Mesenchymal stem cell (in vitro differentiated cells and primary cell): ENCODE data around the gene WWTR1.
A peak's percentile ranks its signal among the peaks of the same experiment; 100 is the strongest.

ENCODE experiments used
- DNase-seq: peaks from one replicate; pipeline ENCODE4 v3.0.0-alpha.2; 2013
- H2AFZ ChIP-seq: one replicate; pipeline ENCODE4 v1.6.1; 2013; ENCODE audit warnings: low read depth, mild to moderate bottlenecking, control low read depth, inconsistent platforms, low read length, moderate library complexity
- H2AK5ac ChIP-seq: 2 replicates; pipeline ENCODE4 v1.6.1; 2013; ENCODE audit warnings: low read length, moderate library complexity, mild to moderate bottlenecking, inconsistent platforms; ENCODE audit not compliant: severe bottlenecking
- H2BK120ac ChIP-seq: one replicate; pipeline ENCODE4 v1.6.1; 2013; ENCODE audit warnings: low read depth, mild to moderate bottlenecking, inconsistent platforms, low read length, moderate library complexity
- H2BK12ac ChIP-seq, 2 experiments: one replicate each; pipeline ENCODE4 v1.6.1; 2013; ENCODE audit warnings: inconsistent platforms in 2 of 2, low read length in 2 of 2, mild to moderate bottlenecking in 2 of 2, moderate library complexity in 2 of 2, control low read depth in 1 of 2
- H2BK15ac ChIP-seq: one replicate; pipeline ENCODE4 v1.6.1; 2013; ENCODE audit warnings: mild to moderate bottlenecking, low read depth, inconsistent platforms; ENCODE audit not compliant: poor library complexity, severe bottlenecking
- H2BK5ac ChIP-seq: 2 replicates; pipeline ENCODE4 v1.6.1; 2013; ENCODE audit warnings: low read depth, mild to moderate bottlenecking, low read length, control low read depth, inconsistent platforms; ENCODE audit not compliant: poor library complexity, severe bottlenecking
- H3K14ac ChIP-seq, 2 experiments: one replicate each; pipeline ENCODE4 v1.6.1; 2013; ENCODE audit warnings: inconsistent platforms in 2 of 2, low read length in 2 of 2, control low read depth in 1 of 2, mild to moderate bottlenecking in 1 of 2, moderate library complexity in 1 of 2
- H3K18ac ChIP-seq, 2 experiments: one replicate each; pipeline ENCODE4 v1.6.1; 2013; ENCODE audit warnings: inconsistent platforms in 2 of 2, low read length in 2 of 2, control low read depth in 1 of 2, low read depth in 1 of 2, mild to moderate bottlenecking in 1 of 2
- H3K23ac ChIP-seq, 2 experiments: one replicate each; pipeline ENCODE4 v1.6.1; 2013; ENCODE audit warnings: inconsistent platforms in 2 of 2, low read length in 2 of 2, mild to moderate bottlenecking in 2 of 2, moderate library complexity in 2 of 2, control low read depth in 1 of 2
- H3K27ac ChIP-seq: 2 replicates; pipeline ENCODE4 v1.5.1; 2013; ENCODE audit warnings: mild to moderate bottlenecking, moderate library complexity, low read length, control low read depth, inconsistent platforms; ENCODE audit not compliant: poor library complexity, severe bottlenecking
- H3K27me3 ChIP-seq, 2 experiments: 2 replicates each; pipeline versions ENCODE4 v1.6.1 to v1.7.0; 2013; ENCODE audit warnings: low read length in 2 of 2, mild to moderate bottlenecking in 2 of 2, moderate library complexity in 2 of 2, control low read depth in 1 of 2, inconsistent platforms in 1 of 2; ENCODE audit not compliant: control insufficient read depth in 1 of 2, insufficient read depth in 1 of 2
- H3K36me3 ChIP-seq, 2 experiments: 2 replicates each; pipeline versions ENCODE4 v1.6.1 to v1.7.0; 2013; ENCODE audit warnings: low read length in 2 of 2, control low read depth in 1 of 2, inconsistent platforms in 1 of 2, low read depth in 1 of 2, mild to moderate bottlenecking in 1 of 2; ENCODE audit not compliant: insufficient read depth in 2 of 2, control insufficient read depth in 1 of 2
- H3K4ac ChIP-seq, 2 experiments: one replicate each; pipeline ENCODE4 v1.6.1; 2013; ENCODE audit warnings: inconsistent platforms in 2 of 2, low read length in 2 of 2, mild to moderate bottlenecking in 2 of 2, moderate library complexity in 2 of 2, control low read depth in 1 of 2, low read depth in 1 of 2
- H3K4me1 ChIP-seq: 2 replicates; pipeline ENCODE4 v1.6.1; 2013; ENCODE audit warnings: low read depth, low read length, control low read depth; ENCODE audit not compliant: control insufficient read depth, insufficient read depth
- H3K4me2 ChIP-seq: 2 replicates; pipeline ENCODE4 v1.6.1; 2013; ENCODE audit warnings: low read length, mild to moderate bottlenecking, inconsistent platforms; ENCODE audit not compliant: poor library complexity, severe bottlenecking
- H3K4me3 ChIP-seq, 2 experiments: 2 replicates each; pipeline versions ENCODE4 v1.5.1 to v1.7.0; 2013; ENCODE audit warnings: low read length in 2 of 2, mild to moderate bottlenecking in 2 of 2, control low read depth in 1 of 2, low read depth in 1 of 2; ENCODE audit not compliant: insufficient read depth in 1 of 2
- H3K79me1 ChIP-seq: replicated peaks from 2 replicates; pipeline ENCODE4 v1.6.1; 2013; ENCODE audit warnings: mild to moderate bottlenecking, control low read depth, low read length, inconsistent platforms; ENCODE audit not compliant: poor library complexity, severe bottlenecking
- H3K9ac ChIP-seq: 2 replicates; pipeline ENCODE4 v1.7.0; 2013; ENCODE audit warnings: mild to moderate bottlenecking, low read length, moderate library complexity
- H3K9me3 ChIP-seq: 2 replicates; pipeline ENCODE4 v1.7.0; 2013; ENCODE audit warnings: mild to moderate bottlenecking, low read length; ENCODE audit not compliant: control insufficient read depth
- H4K8ac ChIP-seq: one replicate; pipeline ENCODE4 v1.6.1; 2013; ENCODE audit warnings: inconsistent platforms, mild to moderate bottlenecking, low read length, moderate library complexity
- H4K91ac ChIP-seq: one replicate; pipeline ENCODE4 v1.6.1; 2013; ENCODE audit warnings: mild to moderate bottlenecking, low read length, inconsistent platforms
- WGBS: methylation state at CpG from one replicate; pipeline ENCODE4 v1.1.7; 2013; ENCODE audit warnings: mixed read lengths; 5-methylcytosine and 5-hydroxymethylcytosine counted together

WWTR1 gene

GRCh38 chr3:149506540-149506939 lies 151.3 kb downstream of the WWTR1 start:
- Histone ChIP-seq H3K9ac (no peak overlapping the region), H2BK12ac (no peak overlapping the region), H3K23ac (no peak overlapping the region), H2AFZ (no peak overlapping the region), H3K14ac (no peak overlapping the region), H3K18ac (no peak overlapping the region), H3K4ac (no peak overlapping the region), H2BK120ac (no peak overlapping the region), H3K36me3 (no peaks in the 10 kb centered on the region), H3K27me3 (no peaks in the 10 kb centered on the region), H2BK15ac (no peak overlapping the region), H3K9me3 (no peaks in the 10 kb centered on the region), H2BK5ac (no peak overlapping the region), H3K4me1 (peaks cover 13% of the 10 kb centered on the region), H2AK5ac (no peak overlapping the region), H3K79me1 (no peaks in the 10 kb centered on the region), H4K8ac (no peak overlapping the region), H4K91ac (no peak overlapping the region), H3K4me2 (no peak overlapping the region), H3K4me3 (no peak overlapping the region), H3K27ac (peak overlapping the region; percentile 59)
- no CpG with 5 or more reads among the region's 1 CpG for WGBS
- no peak for DNase-seq

GRCh38 chr3:149502438-149502837 lies 155.4 kb downstream of the WWTR1 start:
- no peak for DNase-seq
- Histone ChIP-seq H2BK5ac (peak overlapping the region; percentile 80), H4K91ac (no peak overlapping the region), H3K18ac (no peak overlapping the region), H3K79me1 (no peaks in the 10 kb centered on the region), H3K4me1 (peaks cover 6% of the 10 kb centered on the region), H3K9ac (no peak overlapping the region), H4K8ac (no peak overlapping the region), H3K23ac (no peak overlapping the region), H3K36me3 (no peaks in the 10 kb centered on the region), H3K4ac (no peak overlapping the region), H2BK15ac (no peak overlapping the region), H3K4me3 (no peak overlapping the region), H3K4me2 (no peak overlapping the region), H3K14ac (no peak overlapping the region), H2BK120ac (no peak overlapping the region), H2AFZ (no peak overlapping the region), H2BK12ac (no peak overlapping the region), H2AK5ac (peak overlapping the region; percentile 95), H3K27ac (peak overlapping the region; percentile 61), H3K27me3 (no peaks in the 10 kb centered on the region), H3K9me3 (no peaks in the 10 kb centered on the region)
- 90% methylated on average over 3 of the region's 3 CpGs for WGBS

- Histone ChIP-seq H3K4me3 (peak overlapping the region in 1 of 2 experiments; percentile 13), H3K79me1 (no peaks in the 10 kb centered on the region), H4K91ac (no peak overlapping the region), H2AFZ (no peak overlapping the region), H3K23ac (no peak overlapping the region), H3K9me3 (no peaks in the 10 kb centered on the region), H4K8ac (no peak overlapping the region), H2BK5ac (no peak overlapping the region), H3K4me1 (peaks cover 3% of the 10 kb centered on the region), H2BK120ac (no peak overlapping the region), H2BK15ac (no peak overlapping the region), H2BK12ac (no peak overlapping the region), H3K4ac (no peak overlapping the region), H3K18ac (peak overlapping the region in 1 of 2 experiments; percentile 16), H3K9ac (peak overlapping the region; percentile 39), H3K4me2 (no peak overlapping the region), H3K27me3 (no peaks in the 10 kb centered on the region), H3K14ac (no peak overlapping the region), H2AK5ac (no peak overlapping the region), H3K36me3 (no peaks in the 10 kb centered on the region), H3K27ac (peak overlapping the region; percentile 90)
- 67% methylated on average over 1 of the region's 1 CpG for WGBS
- peak; percentile 87 for DNase-seq
These were observed 156.3 kb downstream of the WWTR1 start for GRCh38 chr3:149501524-149501923.

- no peak overlapping the region for H3K18ac ChIP-seq
- H3K27me3 ChIP-seq: no peaks in the 10 kb centered on the region
- no peaks in the 10 kb centered on the region for H3K36me3 ChIP-seq
- DNase-seq: no peak
- no peak overlapping the region for H3K4me2 ChIP-seq
- H2AK5ac ChIP-seq: no peak overlapping the region
- no peak overlapping the region for H3K14ac ChIP-seq
- H2AFZ ChIP-seq: no peak overlapping the region
- peaks cover 1% of the 10 kb centered on the region for H3K79me1 ChIP-seq
- H3K9me3 ChIP-seq: no peaks in the 10 kb centered on the region
- H3K23ac ChIP-seq: no peak overlapping the region
- H4K91ac ChIP-seq: no peak overlapping the region
- H2BK12ac ChIP-seq: no peak overlapping the region
- H2BK15ac ChIP-seq: no peak overlapping the region
- no peak overlapping the region for H3K4me3 ChIP-seq
- no peak overlapping the region for H3K9ac ChIP-seq
- no peak overlapping the region for H4K8ac ChIP-seq
- no peak overlapping the region for H3K4ac ChIP-seq
- no peak overlapping the region for H3K27ac ChIP-seq
- 65% methylated on average over 4 of the region's 4 CpGs for WGBS
- H3K4me1 ChIP-seq: peaks cover 4% of the 10 kb centered on the region
- no peak overlapping the region for H2BK120ac ChIP-seq
- no peak overlapping the region for H2BK5ac ChIP-seq
These were observed 159.7 kb downstream of the WWTR1 start for GRCh38 chr3:149497966-149498670.
